Panc1 (cell line): ENCODE results near the gene PPP1R36.

Experiments used
- CTCF ChIP-seq: fragments of 450-650 bp; IDR thresholded peaks from 2 replicates; pipeline ENCODE4 v1.5.1; 2017; ENCODE audit warnings: mild to moderate bottlenecking
- POLR2AphosphoS5 ChIP-seq: IDR thresholded peaks from 2 replicates; pipeline ENCODE4 v1.6.1; 2012; ENCODE audit warnings: mild to moderate bottlenecking, low read depth, low read length, moderate library complexity
- REST ChIP-seq, 2 experiments: IDR thresholded peaks; 2 replicates each; pipeline ENCODE4 v1.6.1; 2011 to 2012; ENCODE audit warnings: low read depth in 2 of 2, control low read depth in 1 of 2, low read length in 1 of 2, mild to moderate bottlenecking in 1 of 2, moderate library complexity in 1 of 2; ENCODE audit not compliant: insufficient read depth in 1 of 2
- SIN3A ChIP-seq: IDR thresholded peaks from 2 replicates; pipeline ENCODE4 v1.6.1; 2012; ENCODE audit warnings: low read depth, mild to moderate bottlenecking, low read length, moderate library complexity, borderline replicate concordance; ENCODE audit not compliant: insufficient read depth

GRCh38 chr14:64554556-64554955 is 4.8 kb downstream of the PPP1R36 start:
- no peak for TF ChIP-seq POLR2AphosphoS5
- no peak for TF ChIP-seq CTCF
- TF ChIP-seq REST (IDR thresholded peaks at IDR 0.05; ENCODE audit: insufficient read depth in 1 of 2, low read depth in 2 of 2, low read length in 1 of 2): no peak
- no peak for TF ChIP-seq SIN3A
